OCI-LY7 (cell line): ENCODE data around the gene TRMT11. TPM values are rescaled to one million over a fixed set of nuclear protein-coding genes. Genes with fewer than 3 reads are reported as not detected.
A peak's percentile ranks its signal among the peaks of the same experiment; 100 is the strongest.

Experiments used
- BruUV-seq: library from RNA; stranded (reverse); fragments of 400-500 nt; replicated peaks from 2 replicates; lab custom pipeline; 2021; lab: Mats Ljungman, UMichigan
- CTCF ChIA-PET: fragments of 300-600 bp; sonication (Branson Sonifier 250); formaldehyde crosslinking; loops from one replicate; lab custom pipeline; 2022; ENCODE audit warnings: antibody characterized with exemption; ENCODE audit not compliant: unreplicated experiment; lab: Charles Lee
- POLR2A ChIA-PET: fragments of 300-600 bp; sonication (Branson Sonifier 250); formaldehyde crosslinking; loops from one replicate; lab custom pipeline; 2022; ENCODE audit warnings: antibody characterized with exemption; lab: Charles Lee
- DNase-seq: peaks from one replicate; pipeline ENCODE4 v3.0.0-alpha.2; 2015; ENCODE audit warnings: low spot score
- H2AFZ ChIP-seq: fragments of 200-600 bp; sonication (generic), shearing (Covaris generic); 2 replicates; pipeline ENCODE4 v1.6.1; 2014; ENCODE audit warnings: mild to moderate bottlenecking, antibody characterized with exemption, low read length, moderate library complexity
- H3K27ac ChIP-seq: fragments of 200-600 bp; sonication (generic); 2 replicates; pipeline ENCODE4 v1.5.1; 2014; ENCODE audit warnings: mixed run types, low read depth, mild to moderate bottlenecking, moderate library complexity, low read length, inconsistent platforms; ENCODE audit not compliant: poor library complexity, severe bottlenecking
- H3K36me3 ChIP-seq: fragments of 200-600 bp; sonication (generic); 2 replicates; pipeline ENCODE4 v1.6.1; 2014; ENCODE audit warnings: mild to moderate bottlenecking, antibody characterized with exemption, low read length, moderate library complexity, mixed read lengths; ENCODE audit not compliant: insufficient read depth
- H3K4me1 ChIP-seq: fragments of 200-600 bp; sonication (generic); 2 replicates; pipeline ENCODE4 v1.5.1; 2014; ENCODE audit warnings: mild to moderate bottlenecking, low read length; ENCODE audit not compliant: insufficient read depth, poor library complexity, severe bottlenecking
- H3K4me2 ChIP-seq: fragments of 200-600 bp; sonication (generic); 2 replicates; pipeline ENCODE4 v1.6.1; 2014; ENCODE audit warnings: mild to moderate bottlenecking, low read length
- H3K4me3 ChIP-seq: fragments of 200-600 bp; sonication (generic); 2 replicates; pipeline ENCODE4 v1.5.1; 2014; ENCODE audit warnings: mild to moderate bottlenecking, low read depth, low read length; ENCODE audit not compliant: poor library complexity, severe bottlenecking
- H3K79me2 ChIP-seq: fragments of 200-600 bp; sonication (generic); 2 replicates; pipeline ENCODE4 v1.6.1; 2016; ENCODE audit warnings: low read depth, mild to moderate bottlenecking, low read length, moderate library complexity, mixed read lengths; ENCODE audit not compliant: insufficient read depth
- H3K9me2 ChIP-seq: fragments of 200-600 bp; sonication (generic); 2 replicates; pipeline ENCODE4 v1.6.1; 2016; ENCODE audit warnings: mild to moderate bottlenecking, low read length, mixed read lengths; ENCODE audit not compliant: insufficient read depth
- H3K9me3 ChIP-seq: fragments of 200-600 bp; sonication (generic); 2 replicates; pipeline ENCODE4 v1.6.1; 2014; ENCODE audit warnings: mild to moderate bottlenecking, mixed run types, low read length, mixed read lengths
- H4K20me1 ChIP-seq: fragments of 200-600 bp; sonication (generic); 2 replicates; pipeline ENCODE4 v1.6.1; 2014; ENCODE audit warnings: mild to moderate bottlenecking, antibody characterized with exemption, low read length, moderate library complexity, mixed read lengths; ENCODE audit not compliant: insufficient read depth
- EZH2phosphoT487 ChIP-seq: fragments of 200-600 bp; sonication (generic); IDR thresholded peaks from 2 replicates; pipeline ENCODE4 v1.6.1; 2018; ENCODE audit warnings: low read depth, borderline replicate concordance, mild to moderate bottlenecking, mixed run types, antibody characterized with exemption, low read length, moderate library complexity, mixed read lengths
- intact Hi-C: fragments of 100-400 bp; cut with micrococcal nuclease; formaldehyde crosslinking; loops from one replicate; pipeline ENCODE4 v1.10.0; 2022; ENCODE audit not compliant: unreplicated experiment
- total RNA-seq, 2 experiments: library from RNA; depleted of rRNA in 1 of 2; stranded (reverse); fragments of >200 nt in 1 of 2; shearing (Covaris generic) in 1 of 2; gene quantifications; 2 replicates each; pipeline ENCODE4 v1.2.3, GENCODE V29; 2014 to 2022
- TF ChIP-seq, protein P1 (sequence below): fragments of 200-600 bp; sonication (generic); conservative IDR thresholded peaks from 2 replicates; pipeline ENCODE4 v1.5.1; 2014; ENCODE audit warnings: mild to moderate bottlenecking, antibody characterized with exemption, low read length, moderate library complexity, mixed read lengths

TRMT11 gene
- total RNA-seq, 2 experiments from 2014 or later, result 32.9 to 46.8 TPM

DNA sequence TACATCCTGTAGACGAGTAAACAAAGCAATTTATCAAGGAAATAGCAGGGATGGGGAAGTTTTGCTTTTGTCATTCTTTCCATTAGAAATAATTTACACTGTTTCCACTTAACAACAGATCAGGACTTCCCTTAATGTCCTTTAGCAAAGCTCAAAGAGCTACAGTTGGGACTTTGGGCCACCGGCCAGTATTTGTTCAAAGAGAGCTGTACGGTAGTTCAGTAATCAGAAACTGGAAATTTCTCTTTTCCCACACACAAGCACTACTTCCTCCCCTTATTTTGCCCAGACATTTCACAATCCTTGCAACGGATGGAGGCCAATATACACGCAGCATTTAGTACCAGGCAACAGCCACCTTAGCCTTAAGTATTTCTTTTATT, 41.9 kb upstream of the TRMT11 start:
- Histone ChIP-seq H3K4me1 (peaks cover 5% of the 10 kb centered on the region), H3K36me3 (no peaks in the 10 kb centered on the region), H3K4me3 (no peak overlapping the region), H4K20me1 (no peaks in the 10 kb centered on the region), H3K79me2 (no peaks in the 10 kb centered on the region), H3K27ac (no peak overlapping the region), H3K4me2 (no peak overlapping the region), H3K9me3 (no peaks in the 10 kb centered on the region), H3K9me2 (no peaks in the 10 kb centered on the region), H2AFZ (peak overlapping the region; percentile 71)
- ChIA-PET CTCF (interaction anchor here (1.9 kb wide), 1 partner anchor 12 kb away, joined by 4 read pairs; the partner anchor contains the start of gene HINT3), POLR2A (interaction anchor here (1.5 kb wide), 1 partner anchor 10 kb away, joined by 4 read pairs; no protein-coding TSS in a partner anchor)
- no peak for DNase-seq
- intact Hi-C loops, result no loop called here
- no TSS peak for BruUV-seq
- no peak for TF ChIP-seq EZH2phosphoT487
- TF ChIP-seq, protein P1, sequence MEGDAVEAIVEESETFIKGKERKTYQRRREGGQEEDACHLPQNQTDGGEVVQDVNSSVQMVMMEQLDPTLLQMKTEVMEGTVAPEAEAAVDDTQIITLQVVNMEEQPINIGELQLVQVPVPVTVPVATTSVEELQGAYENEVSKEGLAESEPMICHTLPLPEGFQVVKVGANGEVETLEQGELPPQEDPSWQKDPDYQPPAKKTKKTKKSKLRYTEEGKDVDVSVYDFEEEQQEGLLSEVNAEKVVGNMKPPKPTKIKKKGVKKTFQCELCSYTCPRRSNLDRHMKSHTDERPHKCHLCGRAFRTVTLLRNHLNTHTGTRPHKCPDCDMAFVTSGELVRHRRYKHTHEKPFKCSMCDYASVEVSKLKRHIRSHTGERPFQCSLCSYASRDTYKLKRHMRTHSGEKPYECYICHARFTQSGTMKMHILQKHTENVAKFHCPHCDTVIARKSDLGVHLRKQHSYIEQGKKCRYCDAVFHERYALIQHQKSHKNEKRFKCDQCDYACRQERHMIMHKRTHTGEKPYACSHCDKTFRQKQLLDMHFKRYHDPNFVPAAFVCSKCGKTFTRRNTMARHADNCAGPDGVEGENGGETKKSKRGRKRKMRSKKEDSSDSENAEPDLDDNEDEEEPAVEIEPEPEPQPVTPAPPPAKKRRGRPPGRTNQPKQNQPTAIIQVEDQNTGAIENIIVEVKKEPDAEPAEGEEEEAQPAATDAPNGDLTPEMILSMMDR, result no peak

DNA sequence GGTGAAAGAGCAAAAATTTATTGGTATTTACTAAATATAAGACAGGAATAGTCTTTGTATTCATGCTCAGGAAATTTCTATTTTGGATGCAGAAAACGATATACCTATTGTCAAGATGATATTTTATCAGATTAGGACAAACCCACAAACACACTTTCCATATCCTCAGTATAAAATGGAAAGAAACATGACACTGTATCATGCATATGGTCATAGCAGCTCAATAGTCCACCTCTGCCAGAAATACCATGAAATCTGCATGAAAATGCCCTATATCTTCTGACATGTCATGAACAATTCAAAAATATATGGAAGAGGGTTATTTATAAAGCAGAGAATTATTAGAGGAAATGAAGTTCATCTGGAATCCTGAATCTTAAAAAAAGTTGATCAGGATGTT, 41.4 kb upstream of the TRMT11 start:
- Histone ChIP-seq H3K4me3 (no peak overlapping the region), H2AFZ (no peak overlapping the region), H4K20me1 (no peaks in the 10 kb centered on the region), H3K4me1 (peaks cover 5% of the 10 kb centered on the region), H3K9me2 (no peaks in the 10 kb centered on the region), H3K27ac (no peak overlapping the region), H3K4me2 (no peak overlapping the region), H3K36me3 (no peaks in the 10 kb centered on the region), H3K9me3 (no peaks in the 10 kb centered on the region), H3K79me2 (no peaks in the 10 kb centered on the region)
- no peak for TF ChIP-seq EZH2phosphoT487
- TF ChIP-seq, protein P1, result no peak
- DNase-seq, result no peak
- BruUV-seq, result no TSS peak
- intact Hi-C loops, result no loop called here
- POLR2A ChIA-PET, result no interaction called here
- CTCF ChIA-PET, result interaction anchor here (1.9 kb wide), 1 partner anchor 11 kb away, joined by 4 read pairs; the partner anchor contains the start of gene HINT3

DNA sequence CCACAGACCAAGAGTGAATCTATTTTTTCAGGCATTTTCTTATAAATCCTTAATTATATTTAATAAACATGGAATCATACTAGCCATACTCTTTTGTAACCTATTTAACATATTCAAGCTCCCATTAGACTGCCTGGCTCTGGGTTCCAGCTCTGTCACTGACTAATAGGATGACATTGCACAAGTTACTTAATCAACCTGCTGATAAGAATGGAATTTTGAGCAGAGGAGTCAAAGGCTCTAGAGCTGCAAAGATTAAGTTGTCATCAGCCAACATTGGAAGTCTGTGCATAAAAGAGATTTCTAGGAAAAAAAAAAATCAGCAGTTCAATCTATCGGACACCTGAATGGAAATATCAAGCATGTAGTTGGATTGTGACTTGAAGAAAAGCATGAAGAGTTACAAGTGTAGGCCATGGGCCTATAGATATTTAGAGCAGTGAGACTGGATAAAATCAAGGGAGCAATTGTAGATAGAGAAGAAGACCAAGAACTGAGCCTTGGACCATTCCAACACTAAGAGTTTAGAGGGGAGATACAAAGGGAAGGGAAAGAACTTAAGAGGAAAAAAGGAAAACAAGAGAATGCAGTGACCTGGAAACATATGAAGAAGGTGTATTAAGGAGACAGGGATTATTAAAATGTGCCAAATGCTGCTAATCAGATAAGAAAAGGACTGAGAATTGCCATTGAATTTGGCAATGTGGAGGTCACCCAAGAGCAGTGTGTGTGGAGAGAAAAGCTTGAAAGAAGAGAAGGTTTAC, 40.8 kb upstream of the TRMT11 start:
- H4K20me1 ChIP-seq, result no peaks in the 10 kb centered on the region
- H3K9me2 ChIP-seq, result no peaks in the 10 kb centered on the region
- intact Hi-C loops, result no loop called here
- H3K27ac ChIP-seq, result no peak overlapping the region
- no peak overlapping the region for H3K4me3 ChIP-seq
- H3K4me1 ChIP-seq, result peaks cover 5% of the 10 kb centered on the region
- H3K4me2 ChIP-seq, result no peak overlapping the region
- H2AFZ ChIP-seq, result no peak overlapping the region
- CTCF ChIA-PET, result interaction anchor here (0.9 kb wide), 1 partner anchor 11 kb away, joined by 3 read pairs; the partner anchor contains the start of gene HINT3
- H3K79me2 ChIP-seq, result no peaks in the 10 kb centered on the region
- no peaks in the 10 kb centered on the region for H3K9me3 ChIP-seq
- no TSS peak for BruUV-seq
- DNase-seq, result no peak
- POLR2A ChIA-PET, result interaction anchor here (0.9 to 1.3 kb wide), 2 partner anchors 13 to 29 kb away, joined by 6 read pairs; no protein-coding TSS in a partner anchor
- no peaks in the 10 kb centered on the region for H3K36me3 ChIP-seq
- no peak for TF ChIP-seq EZH2phosphoT487
- TF ChIP-seq, protein P1, result no peak
